ENCODE results near the gene LRCOL1.

LRCOL1 gene

DNA sequence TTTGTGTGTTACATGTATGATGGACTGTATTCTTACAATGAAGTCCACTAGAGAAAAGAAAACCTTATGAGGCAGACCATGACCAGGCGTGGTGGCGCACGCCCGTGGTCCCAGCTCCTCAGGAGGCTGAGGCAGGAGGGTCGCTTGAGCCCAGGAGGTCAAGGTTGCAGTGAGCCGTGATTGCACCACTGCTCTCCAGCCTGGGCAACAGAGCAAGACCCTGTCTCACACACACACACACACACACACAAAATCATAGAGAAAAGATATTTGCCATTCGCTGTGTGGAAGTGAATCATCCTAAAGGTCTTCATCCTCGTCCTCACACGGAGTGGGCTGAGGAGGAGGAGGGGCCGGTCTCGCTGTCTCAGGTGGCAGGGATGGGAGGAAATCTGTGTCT lies 32.3 kb downstream of the LRCOL1 start:
- no peak for TF ChIP-seq CTCF (IDR thresholded peaks at IDR 0.05; ENCODE audit: low read depth, low read length)
- DNase-seq (ENCODE audit: extremely low read depth, low read depth), result no peak

DNA sequence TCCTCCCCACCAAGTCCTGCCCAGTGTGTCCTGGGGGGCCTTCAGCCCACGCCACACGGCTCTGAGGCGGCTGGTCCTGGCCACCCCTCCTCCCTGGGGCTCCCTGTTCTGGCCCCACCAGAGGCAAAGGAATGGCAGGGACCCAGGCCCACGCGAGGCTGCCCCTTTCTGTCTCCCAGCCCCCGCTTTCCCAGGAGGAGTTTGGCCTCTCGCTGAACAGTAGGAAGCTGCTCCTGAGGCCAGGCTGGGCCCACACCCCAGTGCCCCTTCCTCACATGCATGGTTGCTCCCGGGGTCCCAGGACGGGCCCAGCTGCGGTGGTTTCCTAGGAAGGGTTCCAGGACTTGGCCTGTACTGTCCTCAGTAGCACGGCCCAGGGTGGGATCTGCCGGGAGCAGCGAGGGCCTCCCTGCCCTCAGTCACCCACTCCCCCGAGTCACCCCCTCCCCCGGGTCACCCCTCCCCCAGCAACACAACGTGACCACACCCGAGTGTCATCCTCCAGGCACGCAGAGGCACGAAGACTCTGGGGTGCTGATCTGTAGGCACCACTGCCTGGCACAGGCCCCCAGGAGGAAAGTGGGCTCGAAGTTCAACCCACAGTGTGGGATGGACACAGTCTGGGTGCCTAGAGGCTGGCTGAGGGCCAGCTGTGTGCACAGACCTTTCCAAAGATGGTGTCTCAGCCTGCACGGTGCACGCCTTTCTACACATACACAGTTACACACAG lies 33.0 kb downstream of the LRCOL1 start:
- DNase-seq (ENCODE audit: extremely low read depth, low read depth), result no peak
- no peak for TF ChIP-seq CTCF (IDR thresholded peaks at IDR 0.05; ENCODE audit: low read depth, low read length)

- no peak for TF ChIP-seq CTCF (IDR thresholded peaks at IDR 0.05; ENCODE audit: low read depth, low read length)
- no peak for DNase-seq (ENCODE audit: extremely low read depth, low read depth)
Measured at GRCh38 chr12:132576701-132577100, 33.7 kb downstream of the LRCOL1 start.

DNA sequence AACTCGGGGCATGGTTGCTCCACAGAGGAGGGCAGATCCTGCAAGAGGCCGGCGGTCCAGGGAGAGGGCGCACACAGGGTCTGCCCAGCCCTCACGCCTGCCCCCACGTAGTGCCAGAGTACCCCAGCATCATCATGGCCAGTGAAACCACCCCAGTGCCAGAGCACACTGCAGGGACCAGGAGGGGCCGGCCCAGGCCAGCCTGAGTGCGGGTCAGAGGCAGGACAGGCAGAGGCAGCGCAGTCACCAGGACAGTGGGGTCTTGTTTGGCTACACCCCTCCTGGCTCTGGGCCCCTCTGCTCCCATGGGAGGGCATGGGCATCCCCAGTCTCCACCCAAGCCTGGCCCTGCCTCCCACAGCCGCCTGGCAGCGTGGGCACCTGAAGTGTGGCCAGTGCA lies 34.7 kb downstream of the LRCOL1 start:
- TF ChIP-seq CTCF (IDR thresholded peaks at IDR 0.05; ENCODE audit: low read depth, low read length), result no peak
- no peak for DNase-seq (ENCODE audit: extremely low read depth, low read depth)

DNA sequence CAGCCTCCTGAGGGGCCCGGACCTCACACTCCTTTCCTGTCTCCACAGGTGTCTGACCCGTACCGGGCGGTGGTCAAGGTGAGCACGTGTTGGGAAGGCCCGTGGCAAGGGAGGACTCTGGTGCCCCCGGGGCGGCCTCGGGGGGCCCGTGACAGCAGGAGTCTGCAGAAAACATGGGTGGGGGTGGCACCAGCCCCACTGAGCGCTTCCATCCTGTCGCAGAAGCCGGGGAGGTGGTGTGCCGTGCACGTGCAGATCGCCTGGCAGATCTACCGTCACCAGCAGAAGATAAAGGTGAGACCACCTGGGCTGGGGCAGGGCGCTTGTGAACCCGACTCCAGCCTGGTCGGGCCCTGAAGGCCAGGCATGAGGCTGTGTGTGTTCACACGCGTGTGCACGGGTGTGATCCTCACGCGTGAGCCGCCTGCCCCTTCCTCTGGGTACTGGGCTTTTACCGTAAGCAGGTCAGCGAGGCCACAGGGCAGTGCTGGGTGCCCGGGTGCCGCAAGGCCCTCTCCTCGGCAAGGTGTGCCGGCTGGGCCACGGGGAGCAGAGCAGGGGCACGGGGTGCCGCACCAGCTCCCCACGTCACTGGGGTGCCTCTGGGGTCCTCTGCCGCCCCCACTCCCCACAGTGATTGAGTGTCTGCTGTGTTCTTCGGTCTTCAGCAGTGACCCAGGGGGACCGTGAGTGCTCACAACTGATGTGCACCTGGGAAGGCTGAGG lies 35.9 kb downstream of the LRCOL1 start:
- no peak for TF ChIP-seq CTCF (IDR thresholded peaks at IDR 0.05; ENCODE audit: low read depth, low read length)
- no peak for DNase-seq (ENCODE audit: extremely low read depth, low read depth)

- no peak for TF ChIP-seq CTCF (IDR thresholded peaks at IDR 0.05; ENCODE audit: low read depth, low read length)
Measured at GRCh38 chr12:132572801-132573760, 37.3 kb downstream of the LRCOL1 start.

More at GRCh38 chr12:132572801-132573760, 37.3 kb downstream of the LRCOL1 start:
- no peak for DNase-seq (ENCODE audit: extremely low read depth, low read depth)

Measured in AG09319 (cell line).